GM18507 (cell line): Measurements from ENCODE around the gene CCNYL1.
"Not testable (repeated sequence)": the region's sequence is repeated elsewhere in the genome, so short reads cannot be mapped to it uniquely, and the experiment has no call there.

Experiments
- DNase-seq: peaks from one replicate; pipeline ENCODE4 v3.0.0; 2011; ENCODE audit warnings: low read depth; ENCODE audit not compliant: insufficient read length; ENCODE audit errors: extremely low spot score
- FAIRE-seq: peaks from 2 replicates; lab custom pipeline; 2011; peaks lifted over from hg19 to GRCh38; lab: Jason Lieb, UNC

CCNYL1 gene

DNA sequence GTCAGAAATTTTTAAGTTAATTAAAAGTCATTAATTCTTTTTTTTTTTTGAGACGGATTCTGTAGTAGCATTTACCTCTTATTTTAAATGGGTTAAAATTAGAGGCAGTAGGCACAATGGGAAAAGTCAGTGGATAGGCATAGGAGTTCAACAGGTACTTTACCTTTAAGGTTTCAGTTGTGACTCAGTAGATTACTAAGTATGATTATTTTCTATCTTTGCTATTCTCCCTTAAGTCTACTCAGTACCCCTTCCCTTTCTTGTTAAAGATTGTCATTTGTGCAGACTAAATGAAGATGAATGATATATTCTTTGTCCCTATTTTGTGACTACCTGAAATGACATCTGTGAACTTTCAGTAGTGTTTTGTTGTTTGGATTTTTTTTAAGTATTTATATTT lies 19.7 kb downstream of the CCNYL1 start:
- FAIRE-seq (no peak), DNase-seq (no peak)

DNA sequence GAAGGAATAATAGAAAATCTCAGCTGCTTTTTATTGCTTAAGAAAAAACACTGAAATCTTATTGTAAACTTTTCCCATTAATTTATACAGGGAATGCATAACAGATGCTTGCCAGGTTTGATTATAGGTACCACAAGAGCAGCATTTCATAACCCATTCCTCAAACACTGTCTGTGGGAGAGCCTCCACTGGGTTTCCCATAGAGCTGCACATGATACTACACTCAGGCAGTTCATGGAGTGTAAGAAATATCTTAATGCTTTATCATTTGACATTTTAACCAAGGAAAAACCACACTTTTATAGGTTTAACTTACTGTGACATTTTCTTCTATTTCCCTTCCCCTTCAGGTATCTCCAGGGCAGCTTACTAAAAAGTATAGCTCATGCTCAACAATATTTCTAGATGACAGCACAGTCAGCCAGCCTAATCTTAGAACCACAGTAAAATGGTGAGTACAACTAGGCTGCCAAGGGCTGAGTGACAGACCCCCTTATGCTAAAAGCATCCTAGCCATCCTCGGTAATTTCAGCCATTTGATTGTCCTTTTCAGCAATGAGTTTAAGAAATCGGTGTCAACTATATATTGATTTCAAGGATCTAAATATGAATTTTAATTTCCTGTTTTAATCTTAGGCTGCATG lies 22.3 kb downstream of the CCNYL1 start:
- DNase-seq (no peak), FAIRE-seq (no peak)

DNA sequence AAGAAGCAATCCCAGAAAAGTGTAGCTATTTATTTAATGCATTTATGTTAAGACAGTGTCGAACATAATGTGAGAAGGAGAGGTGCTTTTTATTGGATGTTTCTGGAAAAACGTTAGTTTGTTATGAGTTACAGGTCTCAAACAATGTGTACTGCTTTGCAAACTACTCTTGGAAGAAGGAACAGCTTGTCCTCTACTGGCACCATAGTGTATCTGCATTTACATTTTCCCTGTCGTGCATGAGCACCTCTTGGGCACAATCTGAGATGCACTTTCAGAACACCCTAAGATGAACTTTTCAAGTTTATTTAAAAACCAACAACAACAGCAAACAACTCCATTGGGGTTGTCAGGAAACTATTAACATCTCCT lies 22.8 kb downstream of the CCNYL1 start:
- DNase-seq (no peak), FAIRE-seq (peak; percentile 61)

- peak; percentile 41 for FAIRE-seq
- no peak for DNase-seq
Observed at GRCh38 chr2:207734636-207735512, 23.4 kb downstream of the CCNYL1 start.

DNA sequence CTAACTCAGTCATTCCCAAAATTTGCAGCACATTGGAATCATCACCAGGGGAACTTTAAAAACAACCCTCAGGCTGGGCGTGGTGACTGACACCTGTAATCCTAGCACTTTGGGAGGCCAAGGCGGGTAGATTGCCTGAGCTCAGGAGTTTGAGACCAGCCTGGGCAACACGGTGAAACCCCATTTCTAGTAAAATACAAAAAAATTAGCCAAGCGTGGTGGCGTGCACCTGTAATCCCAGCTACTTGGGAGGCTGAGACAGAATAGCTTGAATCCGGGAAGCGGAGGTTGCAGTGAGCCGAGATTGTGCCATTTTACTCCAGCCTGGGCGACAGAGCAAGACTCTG lies 24.0 kb downstream of the CCNYL1 start:
- not testable (repeated sequence) for DNase-seq, FAIRE-seq

GRCh38 chr2:207743514-207743913 lies 32.1 kb downstream of the CCNYL1 start:
- no peak for DNase-seq
- FAIRE-seq, result no peak

GRCh38 chr2:207744050-207744449 lies 32.6 kb downstream of the CCNYL1 start:
- no peak for FAIRE-seq
- no peak for DNase-seq

GRCh38 chr2:207744451-207744850 lies 33.0 kb downstream of the CCNYL1 start:
- no peak for FAIRE-seq

GRCh38 chr2:207746131-207746530 lies 34.7 kb downstream of the CCNYL1 start:
- peak; percentile 71 for FAIRE-seq
- peak; percentile 45 for DNase-seq

More at GRCh38 chr2:207744451-207744850, 33.0 kb downstream of the CCNYL1 start:
- no peak for DNase-seq

GRCh38 chr2:207747653-207748560 lies 36.5 kb downstream of the CCNYL1 start:
- no peak for FAIRE-seq
- DNase-seq, result no peak

DNA sequence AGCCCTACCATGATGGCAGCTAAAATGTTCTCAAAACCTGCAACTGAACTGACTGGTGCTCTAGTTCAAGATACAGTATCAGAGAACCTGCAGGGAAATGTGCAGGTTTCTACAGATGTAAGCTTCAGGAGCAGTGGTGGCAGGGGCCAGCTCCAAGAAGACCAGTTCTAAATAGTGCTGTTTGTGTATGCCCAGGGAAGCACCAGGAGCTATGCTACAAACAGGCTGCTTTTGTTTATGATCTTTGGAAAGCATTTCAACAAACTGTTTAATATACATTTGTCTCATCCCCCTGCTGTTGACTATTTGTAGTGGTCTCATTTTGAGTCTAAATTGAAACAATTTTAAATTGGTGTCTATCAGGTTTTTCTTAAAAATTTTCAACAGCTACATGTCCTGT lies 37.6 kb downstream of the CCNYL1 start:
- no peak for FAIRE-seq

GRCh38 chr2:207749873-207750272 lies 38.4 kb downstream of the CCNYL1 start:
- DNase-seq (no peak), FAIRE-seq (no peak)

More for the DNA sequence above, 37.6 kb downstream of the CCNYL1 start:
- no peak for DNase-seq

- no peak for DNase-seq
- no peak for FAIRE-seq
Observed at GRCh38 chr2:207750345-207750744, 38.9 kb downstream of the CCNYL1 start.

DNA sequence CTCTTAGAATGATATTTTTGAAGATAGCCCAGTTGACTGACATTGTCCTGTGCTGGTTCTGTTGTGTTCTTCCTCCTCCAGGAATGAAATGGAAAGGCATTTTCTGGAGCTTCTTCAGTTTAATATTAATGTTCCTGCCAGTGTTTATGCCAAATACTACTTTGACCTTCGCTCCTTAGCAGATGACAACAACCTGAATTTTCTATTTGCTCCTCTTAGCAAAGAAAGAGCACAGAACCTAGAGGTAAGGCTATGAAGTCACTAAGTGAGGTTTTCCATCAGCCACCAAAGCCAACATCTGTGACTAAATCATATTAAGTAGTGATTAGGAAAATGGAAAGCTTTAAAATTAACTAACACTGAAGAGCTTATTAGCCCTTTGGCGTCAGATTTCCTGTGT lies 39.4 kb downstream of the CCNYL1 start:
- no peak for DNase-seq
- no peak for FAIRE-seq

DNA sequence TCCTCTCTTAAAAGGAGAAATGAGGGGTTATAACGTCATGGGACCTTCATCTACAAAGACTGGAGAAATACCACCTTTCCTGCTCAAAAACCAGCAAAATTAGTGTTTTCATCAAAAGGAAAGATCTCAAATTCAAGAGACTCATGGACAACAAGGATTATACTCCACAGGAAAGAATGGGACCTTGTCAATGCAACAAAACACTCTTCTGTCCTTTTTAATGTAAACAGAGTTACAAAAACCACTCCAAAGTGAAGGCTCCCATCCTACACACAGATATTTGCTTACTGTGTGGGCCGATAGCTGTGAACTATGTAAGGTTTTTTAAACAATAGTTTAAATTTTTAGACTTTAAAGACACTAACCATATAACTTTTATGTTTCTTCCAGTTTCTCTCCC lies 42.2 kb downstream of the CCNYL1 start:
- not testable (repeated sequence) for DNase-seq, FAIRE-seq

DNA sequence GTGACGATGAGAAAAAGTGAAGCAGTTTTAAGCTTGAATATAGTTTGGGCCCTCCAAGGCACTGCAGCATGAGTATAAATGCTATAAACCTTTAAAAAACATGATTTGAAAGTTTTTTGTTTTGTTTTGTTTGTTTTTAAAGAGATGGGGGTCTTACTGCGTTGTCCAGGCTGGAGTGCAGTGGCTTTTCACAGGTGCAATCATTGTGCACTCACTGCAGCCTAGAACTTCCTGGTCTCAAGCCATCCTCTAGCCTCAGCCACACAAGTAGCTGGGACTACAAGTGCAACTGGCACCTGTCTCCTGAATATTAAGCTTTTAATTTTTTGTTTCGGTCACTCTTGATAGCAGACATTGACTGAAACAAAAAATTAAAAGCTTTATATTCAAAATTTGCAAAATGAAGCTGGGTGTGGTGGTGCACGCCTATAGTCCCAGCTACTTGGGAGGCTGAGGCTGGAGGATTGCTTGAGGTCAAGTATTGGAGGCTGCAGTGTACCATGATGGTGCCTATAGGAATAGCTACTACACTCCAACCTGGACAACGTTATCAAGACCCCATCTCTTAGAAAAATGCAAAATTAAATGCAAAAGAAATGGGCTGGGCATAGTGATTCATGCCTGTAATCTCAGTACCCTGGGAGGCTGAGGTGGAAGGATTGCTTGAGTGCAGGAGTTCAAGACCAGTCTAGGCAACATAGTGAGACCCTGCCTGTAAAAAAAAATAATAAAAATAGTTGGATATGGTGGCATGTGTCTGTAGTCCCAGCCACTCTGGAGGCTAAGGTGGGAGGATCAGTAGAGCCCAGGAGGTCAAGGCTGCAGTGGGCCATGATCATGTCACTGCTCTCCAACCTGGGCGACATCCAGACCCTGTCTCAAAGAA lies 43.3 kb downstream of the CCNYL1 start:
- DNase-seq (no peak), FAIRE-seq (no peak)

GRCh38 chr2:207758025-207758424 lies 46.6 kb downstream of the CCNYL1 start:
- FAIRE-seq (no peak), DNase-seq (no peak)

DNA sequence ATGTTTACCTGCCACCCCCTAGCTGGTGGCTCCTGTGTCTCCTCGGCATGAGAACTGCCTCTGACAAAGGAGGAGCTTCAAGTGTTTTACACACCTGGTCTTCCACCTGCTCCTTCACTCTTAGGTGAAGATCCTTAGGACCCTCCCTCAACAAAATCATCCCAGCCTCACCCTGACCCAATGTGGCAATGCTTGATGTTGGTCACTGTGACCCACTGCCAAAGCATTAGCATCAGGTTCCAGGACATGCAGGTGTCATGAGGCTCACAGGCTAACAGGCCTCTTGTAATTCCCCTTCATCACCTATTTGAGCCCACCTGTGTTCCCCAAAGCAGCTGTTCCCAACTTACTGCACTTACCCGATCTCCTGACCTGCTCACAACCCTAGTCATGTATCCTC lies 48.5 kb downstream of the CCNYL1 start:
- no peak for FAIRE-seq
- no peak for DNase-seq

- FAIRE-seq, result no peak
Observed at GRCh38 chr2:207760453-207760852, 49.0 kb downstream of the CCNYL1 start.

More at GRCh38 chr2:207760453-207760852, 49.0 kb downstream of the CCNYL1 start:
- DNase-seq, result no peak
